GM19025 (cell line): ENCODE measurements around the gene NR6A1.
A peak's percentile ranks its signal among the peaks of the same experiment; 100 is the strongest.

Source experiments
- ATAC-seq: cut with Tn5 transposase; IDR thresholded peaks from one replicate; pipeline ENCODE4 v1.9.1; 2021; ENCODE audit warnings: mild to moderate bottlenecking, low read depth, moderate library complexity; ENCODE audit not compliant: unreplicated experiment

NR6A1 gene

GRCh38 chr9:124771021-124771866 is at the start of gene NR6A1:
NR6A1 (minus strand) TSS chr9:124771311.
- ATAC-seq, result peak; percentile 93

GRCh38 chr9:124818431-124819281 is 47.5 kb upstream of the NR6A1 start:
- ATAC-seq, result no peak

GRCh38 chr9:124815601-124816000 is 44.5 kb upstream of the NR6A1 start:
- no peak for ATAC-seq

GRCh38 chr9:124814164-124814535 is 43.0 kb upstream of the NR6A1 start:
- no peak for ATAC-seq

GRCh38 chr9:124813501-124814163 is 42.5 kb upstream of the NR6A1 start:
- ATAC-seq, result no peak

- ATAC-seq, result no peak
Measured at GRCh38 chr9:124813041-124813440, 41.9 kb upstream of the NR6A1 start.

- ATAC-seq, result no peak
Measured at GRCh38 chr9:124812441-124812876, 41.3 kb upstream of the NR6A1 start.

GRCh38 chr9:124810663-124811355 is 39.7 kb upstream of the NR6A1 start:
- ATAC-seq, result no peak

- ATAC-seq, result no peak
Measured at GRCh38 chr9:124809741-124810500, 38.8 kb upstream of the NR6A1 start.

GRCh38 chr9:124809211-124809610 is 38.1 kb upstream of the NR6A1 start:
- no peak for ATAC-seq

- no peak for ATAC-seq
Measured at GRCh38 chr9:124808246-124808956, 37.3 kb upstream of the NR6A1 start.

- ATAC-seq, result no peak
Measured at GRCh38 chr9:124805186-124805585, 34.1 kb upstream of the NR6A1 start.

- ATAC-seq, result no peak
Measured at GRCh38 chr9:124803911-124804310, 32.8 kb upstream of the NR6A1 start.

- ATAC-seq, result no peak
Measured at GRCh38 chr9:124802426-124802825, 31.3 kb upstream of the NR6A1 start.

- ATAC-seq, result no peak
Measured at GRCh38 chr9:124801356-124801755, 30.2 kb upstream of the NR6A1 start.

- ATAC-seq, result no peak
Measured at GRCh38 chr9:124800306-124801259, 29.5 kb upstream of the NR6A1 start.

- no peak for ATAC-seq
Measured at GRCh38 chr9:124799274-124800006, 28.3 kb upstream of the NR6A1 start.
